Ovary (tissue), 3 donors: Measurements from ENCODE around the gene GPS2.

Experiments used
- CTCF ChIP-seq, 3 donors: fragments of 450-650 bp in 2 of 3; fragments of 200-600 bp in 1 of 3; IDR thresholded peaks; one replicate each; pipeline versions ENCODE4 v1.5.1 to v1.8.0; 2016 to 2022; ENCODE audit warnings: antibody characterized with exemption in 3 of 3, mild to moderate bottlenecking in 1 of 3
- POLR2A ChIP-seq: fragments of 450-650 bp; IDR thresholded peaks from one replicate; pipeline ENCODE4 v1.6.1; 2017; ENCODE audit warnings: antibody characterized with exemption, mild to moderate bottlenecking, moderate library complexity
- donor health status: DM: no; HTN: no; CAD: no.

GRCh38 chr17:7292729-7293128 is 22.4 kb downstream of the GPS2 start:
- TF ChIP-seq CTCF (IDR thresholded peaks at IDR 0.05), result no peak
- TF ChIP-seq POLR2A, result no peak
